PFSK-1 (cell line): Measurements from ENCODE around the gene ARHGAP6.

Experiments
- FOXP2 ChIP-seq: optimal IDR thresholded peaks from 2 replicates; pipeline ENCODE3; 2011; ENCODE audit warnings: borderline replicate concordance, control low read depth, inconsistent platforms; ENCODE audit not compliant: insufficient read depth; ENCODE audit errors: extremely low read length, extremely low read depth
- POLR2AphosphoS5 ChIP-seq: IDR thresholded peaks from 2 replicates; pipeline ENCODE4 v1.6.1; 2012; ENCODE audit warnings: low read depth, mild to moderate bottlenecking, control low read depth, low read length, moderate library complexity
- REST ChIP-seq, 2 experiments: IDR thresholded peaks; 2 replicates each; pipeline versions ENCODE4 v1.6.1 to v1.8.0; 2011 to 2012; ENCODE audit warnings: low read depth in 2 of 2, low read length in 2 of 2, control low read depth in 1 of 2, inconsistent platforms in 1 of 2, mild to moderate bottlenecking in 1 of 2, moderate library complexity in 1 of 2; ENCODE audit not compliant: insufficient read depth in 1 of 2
- SIN3A ChIP-seq: IDR thresholded peaks from 2 replicates; pipeline ENCODE4 v1.6.1; 2012; ENCODE audit warnings: mild to moderate bottlenecking, low read length, moderate library complexity, borderline replicate concordance; ENCODE audit not compliant: insufficient read depth
- TAF1 ChIP-seq: IDR thresholded peaks from 2 replicates; pipeline ENCODE4 v1.6.1; 2012; ENCODE audit warnings: low read length, control low read depth, borderline replicate concordance; ENCODE audit not compliant: insufficient read depth

ARHGAP6 gene

GRCh38 chrX:11434607-11435006 is 231.1 kb downstream of the ARHGAP6 start:
- TF ChIP-seq FOXP2 (no peak), TAF1 (no peak), REST (IDR thresholded peaks at IDR 0.05; ENCODE audit: insufficient read depth in 1 of 2, low read depth in 2 of 2, low read length in 2 of 2) (no peak), POLR2AphosphoS5 (no peak), SIN3A (no peak)

- no peak for TF ChIP-seq TAF1
- no peak for TF ChIP-seq FOXP2
- TF ChIP-seq SIN3A = no peak
- no peak for TF ChIP-seq POLR2AphosphoS5
- TF ChIP-seq REST (IDR thresholded peaks at IDR 0.05; ENCODE audit: insufficient read depth in 1 of 2, low read depth in 2 of 2, low read length in 2 of 2) = no peak
Measured at GRCh38 chrX:11431786-11432185, 233.9 kb downstream of the ARHGAP6 start.

GRCh38 chrX:11430271-11430670 is 235.4 kb downstream of the ARHGAP6 start:
- no peak for TF ChIP-seq FOXP2
- no peak for TF ChIP-seq TAF1
- no peak for TF ChIP-seq SIN3A
- no peak for TF ChIP-seq REST (IDR thresholded peaks at IDR 0.05; ENCODE audit: insufficient read depth in 1 of 2, low read depth in 2 of 2, low read length in 2 of 2)
- no peak for TF ChIP-seq POLR2AphosphoS5

DNA sequence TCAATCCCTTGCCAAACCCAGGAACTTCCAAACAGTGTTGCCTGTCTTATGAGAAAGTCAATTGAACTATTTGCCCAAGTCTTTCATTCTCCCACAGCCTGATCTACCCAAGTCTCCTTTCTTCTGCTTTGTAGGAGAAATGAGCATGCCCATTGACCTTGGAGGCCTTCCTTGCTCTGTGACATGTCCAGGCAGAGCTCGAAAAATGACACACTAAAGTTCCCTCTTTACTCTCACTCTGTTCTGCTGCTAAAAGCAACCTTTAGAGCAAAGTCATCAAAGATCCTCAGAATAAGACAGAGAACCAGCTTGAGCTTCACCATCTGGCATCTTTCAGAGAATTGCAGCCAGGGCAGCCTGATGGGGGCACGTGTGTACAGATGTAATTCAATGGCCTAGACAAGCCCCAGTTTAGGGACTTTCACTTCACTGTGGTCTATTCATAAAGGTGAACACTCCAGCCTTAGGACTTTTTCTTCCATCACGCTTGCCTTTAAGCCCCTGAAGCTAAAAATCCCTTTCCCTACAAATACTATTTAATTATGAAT is 236.1 kb downstream of the ARHGAP6 start:
- TF ChIP-seq REST (IDR thresholded peaks at IDR 0.05; ENCODE audit: insufficient read depth in 1 of 2, low read depth in 2 of 2, low read length in 2 of 2) = no peak
- no peak for TF ChIP-seq TAF1
- no peak for TF ChIP-seq POLR2AphosphoS5
- TF ChIP-seq SIN3A = no peak
- no peak for TF ChIP-seq FOXP2

DNA sequence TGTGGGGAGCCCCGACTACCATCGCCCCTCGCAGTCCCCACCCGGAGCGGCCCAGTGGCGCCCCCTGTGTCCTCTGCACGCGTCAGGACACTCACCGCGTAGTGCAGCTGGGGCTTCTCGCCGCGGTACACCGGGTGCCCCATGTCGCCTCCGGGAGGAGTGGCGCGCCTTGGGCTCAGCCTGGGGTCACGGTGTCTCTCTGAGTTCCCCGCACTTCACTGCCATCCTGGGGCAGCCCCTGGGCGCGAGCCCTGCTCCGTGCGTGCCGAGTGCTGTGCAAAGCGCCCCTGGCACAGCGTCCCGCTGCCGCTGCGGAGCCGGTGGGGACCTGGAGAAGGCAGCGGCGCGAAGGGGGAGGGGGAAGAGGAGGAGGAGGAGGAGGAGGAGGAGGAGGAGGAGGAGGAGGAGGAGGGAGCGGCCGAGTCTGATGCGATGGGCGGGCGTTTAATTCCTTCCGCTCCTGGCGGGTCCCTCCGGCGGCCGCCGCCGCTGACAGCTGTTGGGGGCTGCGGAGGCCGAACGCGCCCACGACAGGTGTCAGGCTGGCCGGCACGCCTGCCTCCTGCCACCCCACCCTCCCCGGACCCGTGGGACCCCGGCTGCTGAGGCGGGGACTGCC is 238.2 kb downstream of the ARHGAP6 start:
- TF ChIP-seq SIN3A (no peak), FOXP2 (no peak), REST (IDR thresholded peaks at IDR 0.05; ENCODE audit: insufficient read depth in 1 of 2, low read depth in 2 of 2, low read length in 2 of 2) (no peak), TAF1 (no peak), POLR2AphosphoS5 (no peak)
